ENCODE results near the gene MRPS6.

DNA sequence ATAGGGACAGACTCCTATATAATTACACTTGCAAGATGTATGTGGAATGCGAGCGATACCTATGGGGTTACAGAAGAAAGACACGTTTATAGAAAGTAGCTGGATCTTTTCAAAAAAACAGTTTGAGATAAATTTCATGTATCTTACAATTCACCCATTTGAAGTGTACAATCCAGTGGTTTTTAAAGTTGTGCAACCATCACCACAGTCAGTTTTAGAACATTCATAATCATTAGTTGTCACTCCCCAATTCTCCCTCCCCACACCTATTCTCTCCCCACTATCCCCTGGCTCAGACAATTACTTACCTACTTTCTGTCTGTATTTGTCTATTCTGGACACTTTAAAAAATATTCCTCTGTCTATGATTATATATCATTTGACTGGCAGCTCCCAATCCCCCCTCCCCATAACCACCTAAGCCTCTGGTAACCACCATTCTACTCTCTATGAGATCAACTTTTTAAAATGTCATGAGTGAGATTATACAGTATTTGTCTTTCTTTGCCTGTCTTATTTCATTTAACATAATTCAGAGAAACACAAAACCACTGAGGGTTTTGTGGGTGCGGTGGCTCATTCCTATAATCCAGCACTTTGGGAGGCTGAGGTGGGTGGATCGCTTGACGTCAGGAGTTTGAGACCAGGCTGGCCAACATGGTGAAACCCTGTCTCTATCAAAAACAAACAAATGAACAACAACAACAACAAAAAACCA is 39.1 kb downstream of the MRPS6 start:
- TF ChIP-seq CTCF (IDR thresholded peaks at IDR 0.05) (no peak), POLR2AphosphoS5 (IDR thresholded peaks at IDR 0.05; ENCODE audit: insufficient read depth in 1 of 2, low read depth in 1 of 2) (no peak), POLR2A (IDR thresholded peaks at IDR 0.05) (no peak)

Data from vagina (tissue), 2 donors.